SU-DHL-6 (cell line): ENCODE measurements around the gene NOP16.

Experiments used
- CTCF ChIP-seq: fragments of 200-600 bp; sonication (generic); IDR thresholded peaks from one replicate; pipeline ENCODE4 v1.5.1; 2017; ENCODE audit warnings: antibody characterized with exemption, mild to moderate bottlenecking, low read length, moderate library complexity; ENCODE audit not compliant: insufficient read depth, poor library complexity, severe bottlenecking
- EZH2phosphoT487 ChIP-seq: fragments of 200-600 bp; sonication (generic), shearing (Covaris generic); conservative IDR thresholded peaks from 2 replicates; pipeline ENCODE4 v1.6.1; 2018; ENCODE audit warnings: mild to moderate bottlenecking, antibody characterized with exemption, low read length, moderate library complexity, mixed read lengths

GRCh38 chr5:176350416-176350815 is 38.0 kb downstream of the NOP16 start:
- TF ChIP-seq CTCF: no peak
- no peak for TF ChIP-seq EZH2phosphoT487
